HUES6 (cell line): Measurements from ENCODE around the gene BRD1.

ENCODE experiments used
- H3K27ac ChIP-seq: 2 replicates; pipeline ENCODE4 v1.7.0; 2013; ENCODE audit warnings: low read depth, mild to moderate bottlenecking, low read length, inconsistent platforms
- H3K27me3 ChIP-seq: 2 replicates; pipeline ENCODE4 v1.6.1; 2013; ENCODE audit warnings: low read length; ENCODE audit not compliant: control insufficient read depth, insufficient read depth
- H3K36me3 ChIP-seq: 2 replicates; pipeline ENCODE4 v1.6.1; 2013; ENCODE audit warnings: low read length; ENCODE audit not compliant: control insufficient read depth, insufficient read depth
- H3K4me1 ChIP-seq: 2 replicates; pipeline ENCODE4 v1.6.1; 2013; ENCODE audit warnings: low read length; ENCODE audit not compliant: control insufficient read depth, insufficient read depth
- H3K4me3 ChIP-seq: 2 replicates; pipeline ENCODE4 v1.5.1; 2013; ENCODE audit warnings: low read depth, low read length
- H3K9ac ChIP-seq: one replicate; pipeline ENCODE4 v1.6.1; 2013; ENCODE audit warnings: mild to moderate bottlenecking, low read length
- H3K9me3 ChIP-seq: 2 replicates; pipeline ENCODE4 v1.6.1; 2013; ENCODE audit warnings: low read depth, low read length; ENCODE audit not compliant: control insufficient read depth, insufficient read depth

The BRD1 gene

GRCh38 chr22:49779853-49780697, 47.6 kb downstream of the BRD1 start:
- Histone ChIP-seq H3K9me3 (no peaks in the 10 kb centered on the region), H3K4me3 (no peak overlapping the region), H3K27ac (no peak overlapping the region), H3K9ac (no peak overlapping the region), H3K4me1 (no peaks in the 10 kb centered on the region; the same call in 1 of the 2 replicates), H3K36me3 (peaks cover 73% of the 10 kb centered on the region), H3K27me3 (no peaks in the 10 kb centered on the region)

- Histone ChIP-seq H3K27me3 (no peaks in the 10 kb centered on the region), H3K27ac (no peak overlapping the region), H3K9ac (no peak overlapping the region), H3K36me3 (peaks cover 73% of the 10 kb centered on the region), H3K4me3 (no peak overlapping the region), H3K4me1 (no peaks in the 10 kb centered on the region; the same call in 1 of the 2 replicates), H3K9me3 (no peaks in the 10 kb centered on the region)
Measured at GRCh38 chr22:49779211-49779610, 48.5 kb downstream of the BRD1 start.

GRCh38 chr22:49777569-49778249, 50.0 kb downstream of the BRD1 start:
- H3K9ac ChIP-seq: no peak overlapping the region
- no peaks in the 10 kb centered on the region; the same call in 1 of the 2 replicates for H3K4me1 ChIP-seq
- H3K27me3 ChIP-seq: no peaks in the 10 kb centered on the region
- no peak overlapping the region for H3K4me3 ChIP-seq
- H3K36me3 ChIP-seq: peaks cover 71% of the 10 kb centered on the region
- H3K9me3 ChIP-seq: no peaks in the 10 kb centered on the region
- H3K27ac ChIP-seq: no peak overlapping the region

GRCh38 chr22:49776891-49777290, 50.8 kb downstream of the BRD1 start:
- no peaks in the 10 kb centered on the region; the same call in 1 of the 2 replicates for H3K4me1 ChIP-seq
- H3K9ac ChIP-seq: no peak overlapping the region
- H3K9me3 ChIP-seq: no peaks in the 10 kb centered on the region
- H3K27me3 ChIP-seq: no peaks in the 10 kb centered on the region
- peaks cover 71% of the 10 kb centered on the region for H3K36me3 ChIP-seq
- H3K4me3 ChIP-seq: no peak overlapping the region
- no peak overlapping the region; the same call in 1 of the 2 replicates for H3K27ac ChIP-seq

- H3K9me3 ChIP-seq: no peaks in the 10 kb centered on the region
- no peaks in the 10 kb centered on the region for H3K27me3 ChIP-seq
- H3K36me3 ChIP-seq: peaks cover 67% of the 10 kb centered on the region
- H3K27ac ChIP-seq: no peak overlapping the region
- no peak overlapping the region for H3K9ac ChIP-seq
- H3K4me3 ChIP-seq: no peak overlapping the region
- no peaks in the 10 kb centered on the region for H3K4me1 ChIP-seq
Measured at GRCh38 chr22:49775867-49776511, 51.7 kb downstream of the BRD1 start.

- Histone ChIP-seq H3K36me3 (peaks cover 65% of the 10 kb centered on the region), H3K9me3 (no peaks in the 10 kb centered on the region), H3K27ac (no peak overlapping the region), H3K27me3 (no peaks in the 10 kb centered on the region), H3K4me1 (no peaks in the 10 kb centered on the region), H3K4me3 (no peak overlapping the region), H3K9ac (no peak overlapping the region)
Measured at GRCh38 chr22:49775191-49775866, 52.3 kb downstream of the BRD1 start.

GRCh38 chr22:49774499-49775151, 53.0 kb downstream of the BRD1 start:
- H3K4me3 ChIP-seq: no peak overlapping the region
- no peaks in the 10 kb centered on the region for H3K27me3 ChIP-seq
- H3K36me3 ChIP-seq: peaks cover 61% of the 10 kb centered on the region
- no peaks in the 10 kb centered on the region for H3K4me1 ChIP-seq
- H3K9me3 ChIP-seq: no peaks in the 10 kb centered on the region
- no peak overlapping the region for H3K27ac ChIP-seq
- no peak overlapping the region for H3K9ac ChIP-seq

- H3K27me3 ChIP-seq: no peaks in the 10 kb centered on the region
- no peak overlapping the region for H3K27ac ChIP-seq
- H3K9ac ChIP-seq: no peak overlapping the region
- no peaks in the 10 kb centered on the region for H3K9me3 ChIP-seq
- H3K4me3 ChIP-seq: no peak overlapping the region
- H3K4me1 ChIP-seq: no peaks in the 10 kb centered on the region
- H3K36me3 ChIP-seq: peaks cover 56% of the 10 kb centered on the region
Measured at GRCh38 chr22:49774046-49774445, 53.6 kb downstream of the BRD1 start.

GRCh38 chr22:49773531-49773930, 54.1 kb downstream of the BRD1 start:
- no peaks in the 10 kb centered on the region for H3K4me1 ChIP-seq
- no peak overlapping the region for H3K4me3 ChIP-seq
- no peaks in the 10 kb centered on the region for H3K9me3 ChIP-seq
- no peak overlapping the region for H3K9ac ChIP-seq
- H3K27ac ChIP-seq: no peak overlapping the region
- no peaks in the 10 kb centered on the region for H3K27me3 ChIP-seq
- H3K36me3 ChIP-seq: peaks cover 54% of the 10 kb centered on the region

GRCh38 chr22:49772692-49773091, 55.0 kb downstream of the BRD1 start:
- Histone ChIP-seq H3K27ac (no peak overlapping the region), H3K4me3 (no peak overlapping the region), H3K9me3 (no peaks in the 10 kb centered on the region), H3K9ac (no peak overlapping the region), H3K36me3 (peaks cover 48% of the 10 kb centered on the region), H3K4me1 (no peaks in the 10 kb centered on the region), H3K27me3 (no peaks in the 10 kb centered on the region)
